ENCODE data around the gene GFER. TPM values are rescaled to one million over a fixed set of nuclear protein-coding genes. Genes with fewer than 3 reads are reported as not detected.

The GFER gene
- total and polyA plus RNA-seq, 4 donors, result 11.3 to 44.2 (median 22.9) TPM

GRCh38 chr16:2001035-2001434 lies 17.0 kb downstream of the GFER start:
- intact Hi-C loops (cut with DNase I), result no loop called here
- no peak overlapping the region for H3K27ac ChIP-seq (ENCODE audit: low read depth in 1 of 2, low read length in 2 of 2)
- peaks cover 0 to 17% of the 10 kb centered on the region in 2 donors for H3K36me3 ChIP-seq (ENCODE audit: control insufficient read depth in 1 of 2, insufficient read depth in 2 of 2, low read length in 1 of 2)
- WGBS, 2 donors, result 93 to 94% methylated on average over 19 of the region's 19 CpGs
- H3K27me3 ChIP-seq (ENCODE audit: control insufficient read depth in 1 of 2, insufficient read depth in 2 of 2, low read length in 1 of 2), result no peaks in the 10 kb centered on the region
- no peaks in the 10 kb centered on the region for H3K9me3 ChIP-seq (ENCODE audit: control insufficient read depth, low read length)
- H3K4me3 ChIP-seq (ENCODE audit: low read length in 2 of 2), result no peak overlapping the region
- no peak for DNase-seq
- H3K4me1 ChIP-seq (ENCODE audit: control insufficient read depth in 1 of 2, insufficient read depth in 2 of 2, low read length in 2 of 2), result no peaks in the 10 kb centered on the region
- no peak for ATAC-seq (ENCODE audit: low FRiP score)

GRCh38 chr16:2001456-2002355 lies 17.7 kb downstream of the GFER start:
- Histone ChIP-seq H3K9me3 (ENCODE audit: control insufficient read depth, low read length) (no peaks in the 10 kb centered on the region), H3K27ac (ENCODE audit: low read depth in 1 of 2, low read length in 2 of 2) (no peak overlapping the region), H3K4me1 (ENCODE audit: control insufficient read depth in 1 of 2, insufficient read depth in 2 of 2, low read length in 2 of 2) (no peaks in the 10 kb centered on the region), H3K27me3 (ENCODE audit: control insufficient read depth in 1 of 2, insufficient read depth in 2 of 2, low read length in 1 of 2) (no peaks in the 10 kb centered on the region), H3K36me3 (ENCODE audit: control insufficient read depth in 1 of 2, insufficient read depth in 2 of 2, low read length in 1 of 2) (peaks cover 0 to 17% of the 10 kb centered on the region in 2 donors), H3K4me3 (ENCODE audit: low read length in 2 of 2) (no peak overlapping the region)
- 94 to 95% methylated on average over 52 to 53 of the region's 53 CpGs for WGBS, 2 donors
- ATAC-seq (ENCODE audit: low FRiP score) (no peak), DNase-seq (no peak)
- intact Hi-C loops (cut with DNase I), result no loop called here

GRCh38 chr16:2002406-2003230 lies 18.6 kb downstream of the GFER start:
- Histone ChIP-seq H3K4me1 (ENCODE audit: control insufficient read depth in 1 of 2, insufficient read depth in 2 of 2, low read length in 2 of 2) (no peaks in the 10 kb centered on the region), H3K4me3 (ENCODE audit: low read length in 2 of 2) (no peak overlapping the region), H3K9me3 (ENCODE audit: control insufficient read depth, low read length) (no peaks in the 10 kb centered on the region), H3K27me3 (ENCODE audit: control insufficient read depth in 1 of 2, insufficient read depth in 2 of 2, low read length in 1 of 2) (no peaks in the 10 kb centered on the region), H3K27ac (ENCODE audit: low read depth in 1 of 2, low read length in 2 of 2) (no peak overlapping the region), H3K36me3 (ENCODE audit: control insufficient read depth in 1 of 2, insufficient read depth in 2 of 2, low read length in 1 of 2) (peaks cover 0 to 17% of the 10 kb centered on the region in 2 donors)
- no peak for DNase-seq
- intact Hi-C loops (cut with DNase I), result no loop called here
- WGBS, 2 donors, result 92 to 93% methylated on average over 44 to 47 of the region's 47 CpGs
- no peak for ATAC-seq (ENCODE audit: low FRiP score)

GRCh38 chr16:2003231-2003826 lies 19.3 kb downstream of the GFER start:
- no peaks in the 10 kb centered on the region for H3K9me3 ChIP-seq (ENCODE audit: control insufficient read depth, low read length)
- intact Hi-C loops (cut with DNase I), result no loop called here
- DNase-seq, result no peak
- no peaks in the 10 kb centered on the region for H3K27me3 ChIP-seq (ENCODE audit: control insufficient read depth in 1 of 2, insufficient read depth in 2 of 2, low read length in 1 of 2)
- no peak overlapping the region for H3K27ac ChIP-seq (ENCODE audit: low read depth in 1 of 2, low read length in 2 of 2)
- no peak overlapping the region for H3K4me3 ChIP-seq (ENCODE audit: low read length in 2 of 2)
- ATAC-seq (ENCODE audit: low FRiP score), result no peak
- H3K36me3 ChIP-seq (ENCODE audit: control insufficient read depth in 1 of 2, insufficient read depth in 2 of 2, low read length in 1 of 2), result peaks cover 0 to 15% of the 10 kb centered on the region in 2 donors
- 85 to 92% methylated on average over 8 of the region's 8 CpGs for WGBS, 2 donors
- no peaks in the 10 kb centered on the region for H3K4me1 ChIP-seq (ENCODE audit: control insufficient read depth in 1 of 2, insufficient read depth in 2 of 2, low read length in 2 of 2)

- WGBS, 2 donors, result 25 to 29% methylated on average over 36 of the region's 36 CpGs
- H3K4me3 ChIP-seq (ENCODE audit: low read length in 2 of 2), result no peak overlapping the region
- no peaks in the 10 kb centered on the region for H3K4me1 ChIP-seq (ENCODE audit: control insufficient read depth in 1 of 2, insufficient read depth in 2 of 2, low read length in 2 of 2)
- no peak overlapping the region for H3K27ac ChIP-seq (ENCODE audit: low read depth in 1 of 2, low read length in 2 of 2)
- peak; percentile 91 to 95 for DNase-seq
- intact Hi-C loops (cut with DNase I), result no loop called here
- no peaks in the 10 kb centered on the region for H3K9me3 ChIP-seq (ENCODE audit: control insufficient read depth, low read length)
- peaks cover 0 to 15% of the 10 kb centered on the region in 2 donors for H3K36me3 ChIP-seq (ENCODE audit: control insufficient read depth in 1 of 2, insufficient read depth in 2 of 2, low read length in 1 of 2)
- no peaks in the 10 kb centered on the region for H3K27me3 ChIP-seq (ENCODE audit: control insufficient read depth in 1 of 2, insufficient read depth in 2 of 2, low read length in 1 of 2)
- ATAC-seq (ENCODE audit: low FRiP score), result peak; percentile 77
Measured at GRCh38 chr16:2003827-2004641, 20.0 kb downstream of the GFER start.

- DNase-seq (no peak), ATAC-seq (ENCODE audit: low FRiP score) (no peak)
- no peak overlapping the region for H3K4me3 ChIP-seq (ENCODE audit: low read length in 2 of 2)
- 84 to 85% methylated on average over 32 to 34 of the region's 34 CpGs for WGBS, 2 donors
- no peaks in the 10 kb centered on the region for H3K9me3 ChIP-seq (ENCODE audit: control insufficient read depth, low read length)
- intact Hi-C loops (cut with DNase I), result no loop called here
- H3K36me3 ChIP-seq (ENCODE audit: control insufficient read depth in 1 of 2, insufficient read depth in 2 of 2, low read length in 1 of 2), result peaks cover 0 to 13% of the 10 kb centered on the region in 2 donors
- H3K4me1 ChIP-seq (ENCODE audit: control insufficient read depth in 1 of 2, insufficient read depth in 2 of 2, low read length in 2 of 2), result no peaks in the 10 kb centered on the region
- no peak overlapping the region for H3K27ac ChIP-seq (ENCODE audit: low read depth in 1 of 2, low read length in 2 of 2)
- H3K27me3 ChIP-seq (ENCODE audit: control insufficient read depth in 1 of 2, insufficient read depth in 2 of 2, low read length in 1 of 2), result no peaks in the 10 kb centered on the region
Measured at GRCh38 chr16:2004795-2005517, 21.0 kb downstream of the GFER start.

GRCh38 chr16:2005646-2006045 lies 21.7 kb downstream of the GFER start:
- Histone ChIP-seq H3K4me1 (ENCODE audit: control insufficient read depth in 1 of 2, insufficient read depth in 2 of 2, low read length in 2 of 2) (no peaks in the 10 kb centered on the region), H3K4me3 (ENCODE audit: low read length in 2 of 2) (no peak overlapping the region), H3K27ac (ENCODE audit: low read depth in 1 of 2, low read length in 2 of 2) (no peak overlapping the region), H3K27me3 (ENCODE audit: control insufficient read depth in 1 of 2, insufficient read depth in 2 of 2, low read length in 1 of 2) (no peaks in the 10 kb centered on the region), H3K9me3 (ENCODE audit: control insufficient read depth, low read length) (no peaks in the 10 kb centered on the region), H3K36me3 (ENCODE audit: control insufficient read depth in 1 of 2, insufficient read depth in 2 of 2, low read length in 1 of 2) (peaks cover 0 to 12% of the 10 kb centered on the region in 2 donors)
- WGBS, 2 donors, result 75 to 78% methylated on average over 21 of the region's 21 CpGs
- ATAC-seq (ENCODE audit: low FRiP score), result no peak
- intact Hi-C loops (cut with DNase I), result no loop called here
- no peak for DNase-seq

Measured in aorta (tissue), 5 donors.